Activated naive CD8-positive, alpha-beta T cell (primary cell): Measurements from ENCODE around the gene BASP1.

Experiments used
- H3K27ac Mint-ChIP-seq: one replicate; pipeline ENCODE4 v1.8.0; 2021; ENCODE audit warnings: mixed read lengths
- H3K27me3 Mint-ChIP-seq: one replicate; pipeline ENCODE4 v1.8.0; 2021; ENCODE audit warnings: mixed read lengths
- H3K36me3 Mint-ChIP-seq: one replicate; pipeline ENCODE4 v1.8.0; 2021; ENCODE audit warnings: mixed read lengths
- H3K4me1 Mint-ChIP-seq: one replicate; pipeline ENCODE4 v1.8.0; 2021; ENCODE audit warnings: low read depth, mixed read lengths
- H3K4me3 Mint-ChIP-seq: one replicate; pipeline ENCODE4 v1.8.0; 2021; ENCODE audit warnings: mild to moderate bottlenecking, mixed read lengths
- H3K9me3 Mint-ChIP-seq: one replicate; pipeline ENCODE4 v1.8.0; 2021; ENCODE audit warnings: low read depth, mixed read lengths

Gene BASP1

DNA sequence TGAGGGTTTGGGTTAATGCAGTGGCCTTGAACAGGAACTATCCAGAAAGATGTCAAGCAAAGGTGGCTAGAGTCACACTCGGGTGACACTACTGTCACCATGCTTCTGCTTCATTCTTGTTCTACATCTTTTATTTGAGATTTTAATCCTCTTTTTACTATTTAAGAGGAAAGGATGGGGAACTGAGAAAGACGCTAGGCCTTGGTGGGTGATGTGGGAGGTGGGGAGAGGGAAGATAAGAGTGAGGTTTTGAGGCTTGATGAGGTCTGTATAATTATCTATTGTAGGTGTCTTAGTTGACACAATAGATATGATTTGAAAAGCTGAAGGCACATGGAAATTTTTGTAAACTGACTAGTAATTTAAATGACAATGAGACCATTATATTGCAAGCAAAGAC is 3.5 kb upstream of the BASP1 start:
- H3K9me3 Mint-ChIP-seq: no peaks in the 10 kb centered on the region
- peaks cover 6% of the 10 kb centered on the region for H3K4me1 Mint-ChIP-seq
- H3K27me3 Mint-ChIP-seq: peaks cover 12% of the 10 kb centered on the region
- no peak overlapping the region for H3K4me3 Mint-ChIP-seq
- no peak overlapping the region for H3K27ac Mint-ChIP-seq
- H3K36me3 Mint-ChIP-seq: no peaks in the 10 kb centered on the region

DNA sequence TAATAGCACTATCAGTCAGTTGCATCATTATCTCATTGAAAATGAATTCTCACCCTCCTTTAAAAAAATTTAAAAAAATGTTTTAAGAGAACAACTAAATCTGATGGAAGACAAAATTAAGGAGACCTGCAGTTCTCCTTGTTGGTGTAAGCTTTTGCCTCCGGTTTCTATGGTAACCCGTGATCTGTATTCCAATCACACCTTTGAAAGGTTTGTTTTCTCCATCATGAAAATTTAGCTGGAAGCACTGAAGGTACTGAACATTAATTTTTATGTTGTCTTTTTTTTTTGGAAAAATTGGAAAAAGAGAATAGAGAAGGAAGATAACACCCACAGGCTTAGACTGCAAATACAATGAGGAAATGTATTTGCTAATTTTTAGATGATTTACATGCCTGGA is 2.5 kb upstream of the BASP1 start:
- H3K36me3 Mint-ChIP-seq: no peaks in the 10 kb centered on the region
- H3K27me3 Mint-ChIP-seq: peaks cover 20% of the 10 kb centered on the region
- H3K27ac Mint-ChIP-seq: no peak overlapping the region
- peaks cover 11% of the 10 kb centered on the region for H3K4me1 Mint-ChIP-seq
- no peak overlapping the region for H3K4me3 Mint-ChIP-seq
- peaks cover 4% of the 10 kb centered on the region for H3K9me3 Mint-ChIP-seq

DNA sequence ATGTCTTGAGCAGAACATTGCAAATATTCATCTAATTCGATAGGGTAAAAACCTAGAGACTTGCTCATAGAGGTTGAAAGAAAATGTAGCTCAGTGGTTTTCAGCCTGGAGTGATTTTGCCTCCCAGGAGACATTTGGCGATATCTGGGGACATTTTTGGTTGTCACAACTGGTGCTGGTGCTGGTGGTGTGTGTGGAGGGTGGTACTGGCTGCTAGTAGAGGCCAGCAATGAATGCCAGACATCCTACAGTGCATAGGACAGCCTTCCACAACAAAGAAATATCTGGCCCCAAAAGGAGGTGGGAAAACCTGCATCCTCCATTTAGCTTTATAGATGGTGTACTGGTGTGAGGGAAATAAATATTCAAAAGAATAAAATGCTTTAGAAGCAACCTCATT is 2.1 kb upstream of the BASP1 start:
- Mint-ChIP-seq H3K27me3 (peaks cover 22% of the 10 kb centered on the region), H3K4me1 (peaks cover 11% of the 10 kb centered on the region), H3K36me3 (no peaks in the 10 kb centered on the region), H3K27ac (no peak overlapping the region), H3K4me3 (no peak overlapping the region), H3K9me3 (peaks cover 4% of the 10 kb centered on the region)

DNA sequence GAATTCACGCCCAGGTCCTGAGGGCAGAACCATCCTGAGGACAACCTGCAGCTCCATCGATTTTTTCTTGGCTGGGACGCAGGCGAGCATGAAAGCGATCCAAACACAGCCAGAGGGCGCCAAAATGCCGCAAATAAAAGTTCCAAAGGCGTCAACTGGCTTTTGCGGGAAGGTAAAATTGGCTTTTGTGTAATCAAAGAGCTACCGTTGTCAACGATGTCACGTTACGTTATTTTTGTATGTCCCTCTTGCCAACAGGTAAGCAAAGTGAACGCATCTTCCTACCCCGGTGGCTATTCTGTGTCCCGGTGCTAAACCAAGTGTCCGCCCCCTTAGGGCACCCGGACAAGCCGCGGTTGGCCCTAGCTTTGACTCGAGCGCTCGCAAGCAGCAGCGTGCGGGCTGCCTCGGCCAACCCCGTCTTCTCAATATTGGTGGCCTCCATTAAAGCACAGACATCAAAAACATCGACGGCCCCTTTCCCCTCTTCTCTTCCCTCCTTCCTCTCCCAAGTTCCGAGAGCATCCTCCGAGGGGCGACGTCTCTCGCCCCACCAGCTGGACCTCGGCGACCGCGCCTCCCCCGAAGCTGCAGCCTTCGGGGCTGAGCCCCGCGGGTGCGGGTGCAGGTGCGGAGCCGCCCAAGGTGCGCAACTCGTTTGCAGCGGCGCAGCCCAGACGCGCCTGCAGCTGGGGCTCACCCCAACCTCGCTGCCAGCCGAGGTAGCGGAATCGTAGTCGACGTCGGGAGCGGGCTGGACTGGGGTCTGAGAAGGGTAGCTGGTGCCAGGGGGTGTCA is 1.1 kb upstream of the BASP1 start:
- peaks cover 11% of the 10 kb centered on the region for H3K4me1 Mint-ChIP-seq
- H3K9me3 Mint-ChIP-seq: peaks cover 4% of the 10 kb centered on the region
- peaks cover 26% of the 10 kb centered on the region for H3K27me3 Mint-ChIP-seq
- no peak overlapping the region for H3K27ac Mint-ChIP-seq
- peak overlapping the region; percentile 53 for H3K4me3 Mint-ChIP-seq
- H3K36me3 Mint-ChIP-seq: no peaks in the 10 kb centered on the region

DNA sequence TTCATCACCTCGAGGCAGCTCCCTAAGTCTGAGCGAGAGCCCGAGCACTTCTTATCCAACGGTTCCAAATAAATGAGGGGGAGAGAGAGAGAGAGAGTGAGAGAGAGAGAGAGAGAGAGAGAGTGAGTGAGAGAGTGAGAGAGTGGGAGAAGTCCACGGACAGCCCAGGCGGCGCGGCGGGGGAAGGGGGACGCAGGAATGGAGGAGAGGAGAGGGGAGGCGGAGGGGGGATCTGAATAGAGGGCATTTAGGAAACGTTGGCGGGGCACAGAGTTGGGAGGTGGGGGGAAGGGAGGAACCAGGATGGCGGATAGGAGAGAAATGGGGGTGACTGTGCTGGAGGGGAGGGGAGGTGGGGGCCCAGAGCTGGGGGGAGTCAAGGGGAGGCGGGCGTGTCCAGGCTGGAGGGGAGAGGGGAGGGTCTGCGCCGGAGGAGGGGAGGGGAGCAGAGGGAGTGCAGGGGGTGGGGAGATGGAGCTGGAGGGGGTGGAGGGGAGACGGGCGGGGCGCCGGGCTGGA is 398 bp upstream of the BASP1 start:
- Mint-ChIP-seq H3K4me1 (peaks cover 11% of the 10 kb centered on the region), H3K36me3 (no peaks in the 10 kb centered on the region), H3K4me3 (peak overlapping the region; percentile 53), H3K9me3 (peaks cover 4% of the 10 kb centered on the region), H3K27me3 (peaks cover 27% of the 10 kb centered on the region), H3K27ac (no peak overlapping the region)

DNA sequence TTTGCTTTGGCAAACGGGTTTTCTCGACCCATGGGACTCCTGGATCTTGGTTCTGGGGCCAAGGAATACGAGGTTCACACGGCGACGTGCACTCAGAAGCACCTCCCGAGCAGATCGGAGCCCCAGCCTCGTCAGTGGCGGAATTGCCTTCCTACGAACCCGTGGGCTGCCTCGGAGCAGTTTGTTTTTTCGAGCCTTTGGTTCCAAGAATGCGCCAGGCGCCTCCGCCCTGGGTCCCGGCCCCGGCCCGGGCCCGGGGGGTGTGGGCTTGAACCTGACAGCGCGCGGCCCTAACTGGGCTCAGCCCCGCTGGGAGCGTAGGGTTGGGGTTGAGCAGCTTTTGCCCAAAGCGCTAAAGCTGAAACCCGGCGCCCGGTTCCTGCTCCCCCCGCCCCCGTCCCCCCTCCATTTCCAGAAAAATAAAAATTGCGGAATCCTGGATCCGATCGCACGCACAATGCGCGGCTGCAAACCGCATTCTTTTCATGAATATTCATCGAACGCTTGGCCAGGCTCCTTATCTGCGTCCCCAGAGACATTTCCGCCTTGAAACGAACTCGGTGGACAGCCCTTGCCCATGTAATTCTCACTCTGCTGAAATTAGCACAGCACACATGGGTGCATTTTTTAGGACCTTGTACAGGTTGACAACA is 1.0 kb downstream of the BASP1 start:
- Mint-ChIP-seq H3K27me3 (peaks cover 27% of the 10 kb centered on the region), H3K4me3 (peak overlapping the region; percentile 66), H3K9me3 (peaks cover 4% of the 10 kb centered on the region), H3K4me1 (peaks cover 11% of the 10 kb centered on the region), H3K27ac (no peak overlapping the region), H3K36me3 (no peaks in the 10 kb centered on the region)

DNA sequence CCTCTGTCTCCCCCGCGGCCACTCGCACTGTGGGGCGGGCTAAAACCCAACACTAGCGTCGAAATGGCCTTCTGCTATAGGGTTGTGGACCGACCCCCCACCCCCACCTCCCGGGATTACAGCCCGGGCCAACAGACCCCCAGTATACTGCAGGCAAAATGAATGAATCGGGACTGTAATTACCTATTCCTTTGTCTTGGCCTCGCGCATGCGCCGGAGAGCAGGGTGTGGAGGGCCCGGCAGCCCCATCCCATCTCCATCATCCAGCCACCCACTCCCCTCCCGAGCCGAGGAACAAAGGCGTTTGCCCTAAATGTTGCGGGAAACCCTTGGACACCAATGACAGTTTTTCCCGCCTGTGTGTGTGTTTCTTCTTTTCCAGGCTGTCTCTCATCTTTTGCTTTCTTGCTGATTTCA is 1.6 kb downstream of the BASP1 start:
- peaks cover 29% of the 10 kb centered on the region for H3K27me3 Mint-ChIP-seq
- no peaks in the 10 kb centered on the region for H3K36me3 Mint-ChIP-seq
- peaks cover 4% of the 10 kb centered on the region for H3K9me3 Mint-ChIP-seq
- H3K27ac Mint-ChIP-seq: no peak overlapping the region
- peak overlapping the region; percentile 66 for H3K4me3 Mint-ChIP-seq
- H3K4me1 Mint-ChIP-seq: peaks cover 11% of the 10 kb centered on the region

DNA sequence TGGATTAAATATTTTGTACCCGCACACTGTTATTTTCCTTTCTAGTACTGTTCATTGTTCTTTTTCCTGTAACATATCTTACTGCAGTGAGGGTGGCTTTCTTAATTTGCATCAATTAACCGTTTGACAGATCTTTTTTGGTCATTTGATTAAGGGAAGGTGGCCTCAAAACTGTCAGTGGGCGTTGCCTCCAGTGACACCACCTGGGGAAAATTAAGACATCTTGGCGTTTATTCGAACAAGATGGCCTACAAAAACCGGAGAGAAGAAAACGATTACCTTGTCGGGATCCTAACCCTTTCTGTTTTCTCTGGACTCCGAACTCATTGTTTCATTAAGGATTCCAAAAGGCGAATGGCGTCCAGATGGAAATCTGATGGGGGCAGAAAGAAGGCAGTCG is 2.0 kb downstream of the BASP1 start:
- Mint-ChIP-seq H3K36me3 (no peaks in the 10 kb centered on the region), H3K27ac (no peak overlapping the region), H3K27me3 (peaks cover 31% of the 10 kb centered on the region), H3K4me1 (peaks cover 11% of the 10 kb centered on the region), H3K4me3 (peak overlapping the region; percentile 66), H3K9me3 (peaks cover 4% of the 10 kb centered on the region)

DNA sequence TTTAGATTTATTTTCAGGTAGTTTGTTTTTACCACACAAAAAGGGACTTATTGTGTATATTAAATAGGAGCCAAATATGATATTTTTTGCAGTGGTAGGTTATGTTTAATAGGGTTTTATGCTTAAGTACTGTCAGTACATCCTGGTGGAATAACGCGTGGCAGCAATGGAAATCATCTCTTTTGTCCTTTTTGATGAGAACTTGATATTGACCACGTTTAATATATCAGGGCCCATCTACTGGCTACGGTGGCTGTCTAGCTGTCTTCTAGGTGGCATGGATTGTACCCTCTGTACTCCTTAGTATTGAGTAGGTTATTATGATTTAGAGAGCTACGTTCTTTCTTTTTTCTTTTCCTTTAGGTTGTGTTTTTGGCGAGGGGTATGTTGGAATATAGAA is 2.6 kb downstream of the BASP1 start:
- H3K27me3 Mint-ChIP-seq: peaks cover 32% of the 10 kb centered on the region
- no peak overlapping the region for H3K4me3 Mint-ChIP-seq
- H3K9me3 Mint-ChIP-seq: peaks cover 4% of the 10 kb centered on the region
- no peaks in the 10 kb centered on the region for H3K36me3 Mint-ChIP-seq
- H3K27ac Mint-ChIP-seq: no peak overlapping the region
- peaks cover 11% of the 10 kb centered on the region for H3K4me1 Mint-ChIP-seq

DNA sequence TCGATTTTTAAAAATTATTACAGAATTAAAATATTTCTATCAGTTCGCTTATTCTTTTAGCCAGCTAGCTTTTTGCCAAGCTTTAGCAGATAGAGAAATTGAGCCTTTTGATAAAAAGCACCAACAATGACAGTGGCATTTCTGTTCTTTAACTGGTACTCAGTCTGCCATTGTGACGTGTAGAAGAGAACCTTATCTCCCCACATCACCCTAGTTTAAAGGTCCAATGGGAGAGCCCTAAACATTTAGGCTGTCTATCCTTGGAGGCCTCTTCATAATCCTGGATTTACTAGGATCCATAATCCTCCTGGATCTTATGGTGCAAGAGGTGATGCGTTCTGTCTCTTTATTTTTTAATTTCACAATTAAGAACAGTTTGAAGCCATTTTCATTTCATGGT is 3.0 kb downstream of the BASP1 start:
- H3K27ac Mint-ChIP-seq: no peak overlapping the region
- no peaks in the 10 kb centered on the region for H3K36me3 Mint-ChIP-seq
- H3K9me3 Mint-ChIP-seq: peaks cover 4% of the 10 kb centered on the region

DNA sequence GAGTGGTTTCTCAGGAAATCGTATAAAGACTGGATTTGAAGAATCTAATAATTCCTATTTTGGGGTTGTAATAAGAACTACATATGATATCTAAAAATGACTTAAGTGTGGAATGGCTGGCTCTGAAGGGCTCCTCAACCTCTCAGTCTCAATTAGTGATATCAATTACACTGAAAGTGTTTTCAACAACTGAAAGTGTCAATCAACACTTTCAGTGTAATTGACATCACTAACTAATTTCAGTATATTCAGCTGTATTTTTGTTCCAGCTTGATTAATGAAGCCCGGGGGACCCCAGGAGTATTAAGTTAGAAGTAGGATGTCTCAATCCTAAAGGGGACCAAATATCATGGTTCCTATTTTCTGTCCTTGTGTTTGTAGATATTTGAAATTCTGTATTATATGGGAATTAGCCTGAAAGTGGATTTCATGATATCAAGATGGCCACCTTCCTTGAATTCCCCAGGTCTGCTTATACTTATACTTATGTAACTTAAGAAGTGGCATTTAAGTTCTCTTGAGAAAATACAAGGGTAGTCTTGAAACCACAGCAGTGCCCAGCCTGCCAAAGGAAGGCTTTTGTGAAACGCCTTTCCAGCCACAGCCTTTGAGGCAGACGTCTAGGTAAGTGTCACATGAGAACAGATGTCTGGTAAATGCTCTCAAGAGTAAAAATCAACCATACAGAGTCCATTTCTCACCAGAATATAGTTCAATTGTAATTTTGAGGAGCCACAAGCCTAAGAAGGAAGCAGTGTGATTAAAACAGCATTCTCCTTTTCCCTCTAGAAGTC is 4.6 kb downstream of the BASP1 start:
- peaks cover 9% of the 10 kb centered on the region for H3K4me1 Mint-ChIP-seq
- no peak overlapping the region for H3K4me3 Mint-ChIP-seq
- H3K27ac Mint-ChIP-seq: no peak overlapping the region

More for the DNA sequence above, 3.0 kb downstream of the BASP1 start:
- H3K4me1 Mint-ChIP-seq: peaks cover 11% of the 10 kb centered on the region
- no peak overlapping the region for H3K4me3 Mint-ChIP-seq
- H3K27me3 Mint-ChIP-seq: peaks cover 32% of the 10 kb centered on the region

DNA sequence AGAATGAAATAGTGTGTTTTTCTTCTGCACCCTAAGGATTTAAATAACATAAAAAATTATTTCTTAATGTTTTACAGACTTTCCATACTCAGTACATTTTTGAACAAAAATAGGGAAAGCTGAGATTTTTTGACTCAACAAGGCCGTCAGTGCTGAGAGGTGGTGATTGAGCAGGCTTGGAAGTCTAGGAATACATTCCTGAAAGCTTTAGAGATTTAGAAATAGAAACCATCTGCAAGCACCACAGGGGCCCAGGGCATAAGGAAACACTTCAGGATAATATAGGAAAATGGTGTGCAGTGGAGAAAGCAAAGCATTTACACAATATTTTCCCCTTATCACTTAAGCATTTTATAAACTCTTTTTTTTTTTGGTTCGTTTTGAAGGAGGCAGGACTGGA is 5.2 kb downstream of the BASP1 start:
- Mint-ChIP-seq H3K27ac (no peak overlapping the region), H3K36me3 (no peaks in the 10 kb centered on the region), H3K4me1 (peaks cover 9% of the 10 kb centered on the region), H3K9me3 (peaks cover 4% of the 10 kb centered on the region), H3K4me3 (no peak overlapping the region), H3K27me3 (peaks cover 32% of the 10 kb centered on the region)

More for the DNA sequence above, 4.6 kb downstream of the BASP1 start:
- Mint-ChIP-seq H3K36me3 (no peaks in the 10 kb centered on the region), H3K9me3 (peaks cover 4% of the 10 kb centered on the region), H3K27me3 (peaks cover 32% of the 10 kb centered on the region)

DNA sequence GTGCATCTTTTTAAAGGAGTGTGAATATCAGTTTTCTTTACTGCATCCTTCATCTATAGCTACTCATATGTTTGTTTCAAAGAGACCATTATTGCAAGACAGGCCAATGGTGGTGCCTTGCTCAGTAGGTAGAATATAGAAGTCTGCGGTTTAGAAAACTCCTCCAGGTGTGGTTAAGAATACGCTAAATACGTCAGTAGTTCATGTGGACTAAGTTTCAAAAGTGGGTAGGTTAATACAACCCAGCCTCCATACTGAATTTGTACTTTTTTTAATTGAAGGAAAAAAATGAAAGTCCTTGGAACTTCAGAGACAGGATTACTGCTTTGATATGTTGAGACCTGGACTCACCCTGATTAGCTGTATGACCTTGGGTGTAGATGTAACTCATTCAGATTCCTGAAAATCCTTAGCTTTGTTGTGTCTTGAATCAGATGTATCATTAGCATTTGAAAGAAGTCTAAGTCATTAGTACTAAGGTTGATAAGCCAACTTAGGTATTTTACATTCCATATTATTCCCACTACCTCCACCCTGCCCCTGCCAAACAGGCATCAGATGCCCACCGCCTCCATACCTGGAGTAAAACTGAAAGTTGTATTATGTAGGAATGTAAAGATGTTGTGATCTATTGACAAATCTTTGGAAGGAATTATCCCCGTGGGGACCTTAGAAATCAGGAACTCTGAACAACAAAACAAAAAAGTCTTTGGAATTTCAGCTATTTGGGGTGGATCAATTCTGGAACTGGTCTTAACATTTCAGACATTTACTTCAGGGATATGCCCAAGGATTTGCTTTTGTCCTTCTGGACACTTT is 6.1 kb downstream of the BASP1 start:
- Mint-ChIP-seq H3K27ac (no peak overlapping the region), H3K4me3 (no peak overlapping the region), H3K9me3 (peaks cover 4% of the 10 kb centered on the region), H3K4me1 (peaks cover 9% of the 10 kb centered on the region), H3K36me3 (no peaks in the 10 kb centered on the region), H3K27me3 (peaks cover 34% of the 10 kb centered on the region)

DNA sequence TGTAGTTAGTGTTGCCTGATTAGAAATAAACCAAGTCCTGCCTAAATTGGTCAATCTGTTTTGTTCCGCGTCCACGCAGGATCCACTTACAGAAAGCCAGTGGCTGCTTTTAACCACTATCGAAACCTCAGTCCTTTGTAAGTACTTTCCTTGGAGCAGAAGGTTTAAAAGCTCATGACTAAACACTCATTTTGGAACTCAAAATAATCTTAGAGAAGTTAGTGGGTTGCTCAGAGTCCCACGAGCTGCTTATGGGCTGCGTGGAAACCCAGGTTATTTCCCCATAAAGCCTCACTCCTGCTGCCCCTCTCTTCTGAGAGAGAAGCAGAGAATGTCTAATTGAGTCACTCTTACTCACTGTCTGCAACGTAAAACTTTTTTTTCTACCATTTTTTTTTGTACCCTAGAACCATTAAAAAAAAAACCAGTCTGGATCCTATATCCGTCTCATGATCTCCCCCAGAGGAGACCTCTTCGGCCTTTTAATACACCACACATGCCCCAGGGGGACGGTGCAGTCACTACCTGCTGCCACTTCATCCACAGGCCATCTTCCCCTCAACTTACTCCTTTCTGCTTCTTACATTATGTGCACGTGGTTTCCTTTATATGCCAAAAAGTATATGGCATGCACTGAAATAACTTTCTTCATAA is 7.6 kb downstream of the BASP1 start:
- no peak overlapping the region for H3K27ac Mint-ChIP-seq

More for the DNA sequence above, 7.6 kb downstream of the BASP1 start:
- H3K27me3 Mint-ChIP-seq: peaks cover 22% of the 10 kb centered on the region
- no peaks in the 10 kb centered on the region for H3K4me1 Mint-ChIP-seq
- no peaks in the 10 kb centered on the region for H3K9me3 Mint-ChIP-seq
- H3K4me3 Mint-ChIP-seq: no peak overlapping the region
- no peaks in the 10 kb centered on the region for H3K36me3 Mint-ChIP-seq
